ENCODE measurements around the gene NOP53.

DNA sequence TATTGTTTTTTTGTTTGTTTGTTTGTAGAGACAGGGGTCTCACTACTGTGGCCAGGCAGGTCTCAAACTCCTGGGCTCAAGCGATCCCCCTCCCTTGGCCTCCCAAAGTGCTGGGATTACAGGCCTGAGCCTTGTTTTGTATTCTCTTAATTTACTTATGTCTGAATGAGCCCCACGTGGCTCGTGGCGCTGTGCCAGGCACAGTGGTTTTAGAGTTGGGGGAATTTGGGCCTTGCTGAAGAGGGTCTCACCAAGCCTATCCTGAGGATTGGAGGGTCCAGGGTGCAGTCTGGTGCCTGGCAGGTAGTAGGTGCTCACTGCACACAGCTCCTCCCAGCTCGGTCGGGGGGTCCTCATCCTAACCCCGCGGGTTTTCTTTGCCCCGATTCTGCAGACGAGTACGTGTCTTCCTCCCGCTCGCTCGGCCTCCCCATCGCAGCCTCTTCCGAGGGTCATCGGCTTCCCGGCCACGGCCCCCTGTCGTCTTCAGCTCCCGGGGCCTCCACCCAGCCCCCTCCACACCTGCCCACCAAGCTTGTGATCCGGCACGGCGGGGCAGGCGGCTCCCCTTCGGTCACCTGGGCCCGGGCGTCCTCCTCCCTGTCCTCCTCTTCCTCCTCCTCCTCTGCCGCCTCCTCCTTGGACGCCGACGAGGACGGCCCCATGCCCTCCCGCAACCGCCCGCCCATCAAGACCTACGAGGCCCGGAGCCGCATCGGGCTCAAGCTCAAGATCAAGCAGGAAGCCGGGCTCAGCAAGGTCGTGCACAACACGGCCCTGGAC is 44.2 kb upstream of the NOP53 start:
- no peak for TF ChIP-seq POLR2A (IDR thresholded peaks at IDR 0.05)
- no peak for TF ChIP-seq CTCF (IDR thresholded peaks at IDR 0.05)
